Mesothelial cell of epicardium (in vitro differentiated cells): ENCODE measurements around the gene INPP5F. TPM values are rescaled to one million over a fixed set of nuclear protein-coding genes. Genes with fewer than 3 reads are reported as not detected.

Experiments used
- DNase-seq, 2 experiments: peaks; one replicate each; pipeline ENCODE4 v3.0.0; 2021; ENCODE audit warnings: low spot score in 2 of 2; ENCODE audit not compliant: unreplicated experiment in 2 of 2
- H3K27ac Mint-ChIP-seq: 2 replicates; pipeline ENCODE4 v1.8.0; 2021; ENCODE audit warnings: mixed read lengths
- H3K27me3 Mint-ChIP-seq: 2 replicates; pipeline ENCODE4 v1.8.0; 2021; ENCODE audit warnings: low read depth, mixed read lengths
- H3K36me3 Mint-ChIP-seq: 2 replicates; pipeline ENCODE4 v1.8.0; 2021; ENCODE audit warnings: mixed read lengths
- H3K4me1 Mint-ChIP-seq: 2 replicates; pipeline ENCODE4 v1.8.0; 2021; ENCODE audit warnings: mixed read lengths
- H3K4me3 Mint-ChIP-seq: 2 replicates; pipeline ENCODE4 v1.8.0; 2021; ENCODE audit warnings: mild to moderate bottlenecking, moderate library complexity, mixed read lengths
- H3K9me3 Mint-ChIP-seq: 2 replicates; pipeline ENCODE4 v1.8.0; 2021; ENCODE audit warnings: mixed read lengths
- total RNA-seq: library from RNA; stranded (reverse); gene quantifications from 3 replicates; pipeline ENCODE4 v1.2.1, GENCODE V29; 2021
- TF ChIP-seq, protein P1 (sequence below): fragments of 200-600 bp; sonication (generic); IDR thresholded peaks from one replicate; pipeline ENCODE4 v1.5.0; 2021; ENCODE audit warnings: antibody characterized with exemption; ENCODE audit not compliant: unreplicated experiment

Gene INPP5F
- total RNA-seq, 1 donor from 2014 or later, result 56.5 TPM

DNA sequence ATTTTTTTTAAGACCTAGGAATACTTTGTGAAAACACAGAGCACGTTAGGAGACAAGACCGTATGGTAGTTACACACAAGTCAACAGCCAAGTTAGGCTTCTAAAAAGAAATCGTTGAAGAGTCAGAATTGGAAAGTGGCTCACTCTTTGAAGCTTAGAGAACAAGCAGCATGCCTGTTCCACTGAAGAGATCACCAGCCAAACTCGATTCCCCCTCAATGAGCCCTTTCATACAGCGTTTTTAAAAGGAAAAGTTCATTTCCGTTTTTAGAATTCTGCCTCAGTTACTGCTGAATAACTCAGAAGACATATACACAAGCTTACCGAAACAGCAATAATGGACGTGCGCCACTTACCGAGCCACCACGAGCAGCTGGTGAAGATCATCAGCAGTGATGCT lies 105.8 kb downstream of the INPP5F start:
- TF ChIP-seq, protein P1, sequence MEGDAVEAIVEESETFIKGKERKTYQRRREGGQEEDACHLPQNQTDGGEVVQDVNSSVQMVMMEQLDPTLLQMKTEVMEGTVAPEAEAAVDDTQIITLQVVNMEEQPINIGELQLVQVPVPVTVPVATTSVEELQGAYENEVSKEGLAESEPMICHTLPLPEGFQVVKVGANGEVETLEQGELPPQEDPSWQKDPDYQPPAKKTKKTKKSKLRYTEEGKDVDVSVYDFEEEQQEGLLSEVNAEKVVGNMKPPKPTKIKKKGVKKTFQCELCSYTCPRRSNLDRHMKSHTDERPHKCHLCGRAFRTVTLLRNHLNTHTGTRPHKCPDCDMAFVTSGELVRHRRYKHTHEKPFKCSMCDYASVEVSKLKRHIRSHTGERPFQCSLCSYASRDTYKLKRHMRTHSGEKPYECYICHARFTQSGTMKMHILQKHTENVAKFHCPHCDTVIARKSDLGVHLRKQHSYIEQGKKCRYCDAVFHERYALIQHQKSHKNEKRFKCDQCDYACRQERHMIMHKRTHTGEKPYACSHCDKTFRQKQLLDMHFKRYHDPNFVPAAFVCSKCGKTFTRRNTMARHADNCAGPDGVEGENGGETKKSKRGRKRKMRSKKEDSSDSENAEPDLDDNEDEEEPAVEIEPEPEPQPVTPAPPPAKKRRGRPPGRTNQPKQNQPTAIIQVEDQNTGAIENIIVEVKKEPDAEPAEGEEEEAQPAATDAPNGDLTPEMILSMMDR, result no peak
- Mint-ChIP-seq H3K36me3 (peaks cover 51% of the 10 kb centered on the region), H3K9me3 (no peaks in the 10 kb centered on the region), H3K4me3 (no peak overlapping the region), H3K4me1 (peaks cover 16% of the 10 kb centered on the region), H3K27ac (no peak overlapping the region), H3K27me3 (no peaks in the 10 kb centered on the region)
- no peak for DNase-seq

DNA sequence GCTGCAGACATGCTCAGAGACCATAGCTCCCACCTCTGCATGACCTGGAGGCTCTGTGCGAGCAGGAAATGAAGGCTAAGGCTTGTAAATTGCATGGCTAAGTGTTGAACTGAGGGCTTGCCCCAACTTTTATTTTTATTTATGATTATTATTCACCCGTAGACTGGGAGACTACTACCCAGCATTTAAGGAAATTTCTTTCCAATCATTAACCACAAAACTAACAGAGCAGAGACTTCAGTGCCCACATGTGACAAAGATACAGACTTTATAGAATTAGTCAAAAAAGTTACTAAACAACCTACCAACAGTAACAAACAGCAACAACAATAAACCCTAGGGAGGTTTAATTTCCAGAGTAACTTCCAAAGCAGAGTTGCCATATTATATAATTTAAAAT lies 107.1 kb downstream of the INPP5F start:
- Mint-ChIP-seq H3K4me3 (no peak overlapping the region), H3K4me1 (peaks cover 8% of the 10 kb centered on the region), H3K36me3 (peaks cover 56% of the 10 kb centered on the region), H3K9me3 (no peaks in the 10 kb centered on the region), H3K27ac (no peak overlapping the region), H3K27me3 (no peaks in the 10 kb centered on the region)
- TF ChIP-seq, protein P1, result no peak
- DNase-seq, result no peak

DNA sequence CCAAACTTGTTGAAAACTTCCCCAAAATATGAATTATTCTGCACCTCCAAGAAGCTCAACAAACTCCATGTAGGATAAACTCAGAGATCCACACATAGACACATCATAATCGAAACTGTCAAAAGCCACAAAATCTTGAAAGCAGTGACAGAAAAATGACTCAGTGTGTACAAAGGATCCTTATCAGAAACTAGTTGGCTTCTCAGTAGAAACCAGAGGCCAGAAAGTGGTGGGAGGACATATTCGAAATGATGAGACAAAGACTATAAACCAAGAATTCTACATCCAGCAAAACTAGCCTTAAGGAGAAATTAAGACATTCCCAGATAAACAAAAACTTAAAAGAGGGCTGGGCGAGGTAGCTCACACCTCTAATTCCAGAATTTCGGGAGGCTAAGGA lies 108.3 kb downstream of the INPP5F start:
- Mint-ChIP-seq H3K4me1 (peaks cover 8% of the 10 kb centered on the region), H3K27ac (peak overlapping the region; percentile 70), H3K4me3 (no peak overlapping the region), H3K27me3 (no peaks in the 10 kb centered on the region), H3K36me3 (peaks cover 64% of the 10 kb centered on the region), H3K9me3 (no peaks in the 10 kb centered on the region)
- no peak for DNase-seq
- TF ChIP-seq, protein P1, result no peak

DNA sequence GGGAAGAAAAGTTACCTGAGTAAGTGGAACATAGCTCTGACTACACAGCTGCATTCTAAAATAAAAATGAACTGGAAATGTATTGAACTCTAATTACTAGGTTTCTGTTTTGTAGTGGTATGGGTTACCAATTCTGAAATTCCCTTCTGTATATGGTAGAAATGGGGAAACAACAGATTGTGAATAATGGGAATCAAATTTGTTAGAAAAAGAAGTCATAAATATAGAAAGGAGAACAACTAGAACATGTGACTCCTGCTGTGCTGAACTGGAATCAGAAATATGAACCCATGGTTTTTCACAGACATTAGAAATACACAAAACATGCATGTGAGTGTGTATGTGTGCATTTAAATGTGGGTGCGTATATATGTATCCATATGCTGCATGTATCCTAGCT lies 119.8 kb downstream of the INPP5F start:
- TF ChIP-seq, protein P1, result no peak
- Mint-ChIP-seq H3K4me3 (no peak overlapping the region), H3K27ac (no peak overlapping the region), H3K4me1 (peaks cover 20% of the 10 kb centered on the region), H3K27me3 (no peaks in the 10 kb centered on the region), H3K36me3 (peaks cover 61% of the 10 kb centered on the region), H3K9me3 (no peaks in the 10 kb centered on the region)
- no peak for DNase-seq

DNA sequence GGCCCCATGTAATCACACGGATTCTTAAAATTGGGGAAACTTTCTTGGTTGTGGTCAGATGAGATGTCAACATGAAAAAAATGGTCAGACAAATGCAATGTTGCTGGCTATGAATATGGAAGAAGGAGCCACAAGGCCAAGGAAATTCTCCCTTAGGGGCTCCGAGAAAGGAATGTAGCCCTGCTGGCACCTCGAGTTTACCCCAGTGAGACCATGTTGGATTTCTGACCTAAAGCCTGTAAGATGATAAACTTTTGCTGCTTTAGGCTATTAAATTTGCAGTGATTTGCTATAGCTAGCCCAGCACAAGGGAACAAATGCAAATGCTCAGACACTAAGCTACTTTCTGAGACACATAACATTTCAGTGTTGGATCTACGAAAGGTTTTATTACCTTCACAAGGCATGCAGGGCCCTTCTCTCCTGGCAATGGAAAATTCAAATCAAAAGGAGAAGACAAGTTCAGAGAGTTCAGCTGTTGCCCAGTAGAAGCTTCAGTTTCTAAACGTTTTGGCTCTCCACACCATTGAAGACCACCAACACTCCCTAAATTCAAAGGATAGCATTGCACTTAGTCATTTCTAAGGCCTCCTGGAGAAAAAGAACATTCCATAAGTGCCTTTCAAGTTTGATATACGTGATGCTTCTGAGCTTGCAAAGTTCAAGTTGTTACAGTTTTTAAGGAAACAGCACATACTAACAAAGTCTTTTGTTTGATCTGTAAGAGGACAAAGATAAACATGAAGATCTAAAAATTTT lies 123.4 kb downstream of the INPP5F start:
- Mint-ChIP-seq H3K4me1 (peaks cover 20% of the 10 kb centered on the region), H3K9me3 (no peaks in the 10 kb centered on the region), H3K4me3 (no peak overlapping the region), H3K36me3 (peaks cover 45% of the 10 kb centered on the region), H3K27me3 (no peaks in the 10 kb centered on the region), H3K27ac (peak overlapping the region; percentile 97)
- no peak for DNase-seq
- TF ChIP-seq, protein P1, result no peak

DNA sequence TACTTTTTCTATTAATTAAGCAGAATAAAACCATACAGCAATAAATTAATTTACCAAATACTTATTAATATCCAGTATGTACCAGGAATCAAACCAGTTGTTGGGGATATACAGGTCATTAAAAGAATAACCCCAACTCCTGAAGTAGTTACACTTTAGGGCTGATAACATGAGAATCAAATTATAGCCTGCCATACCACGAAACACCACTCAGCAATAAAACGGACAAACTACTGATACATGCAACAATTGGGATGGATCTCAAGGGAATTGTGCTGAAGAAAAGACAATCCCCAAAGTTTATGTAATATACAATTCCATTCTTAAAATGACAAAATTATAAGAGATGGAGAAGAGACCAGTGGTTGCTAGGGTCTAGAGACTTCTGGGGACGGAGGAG lies 124.1 kb downstream of the INPP5F start:
- Mint-ChIP-seq H3K27ac (peak overlapping the region; percentile 97), H3K27me3 (no peaks in the 10 kb centered on the region), H3K36me3 (peaks cover 39% of the 10 kb centered on the region), H3K4me1 (peaks cover 20% of the 10 kb centered on the region), H3K4me3 (no peak overlapping the region), H3K9me3 (no peaks in the 10 kb centered on the region)
- DNase-seq, result no peak
- TF ChIP-seq, protein P1, result no peak
